SK-N-MC (cell line): ENCODE data around the gene HOXA5.

Experiments used
- DNase-seq: peaks from one replicate; pipeline ENCODE4 v3.0.0-alpha.2; 2011; ENCODE audit warnings: low read depth, low spot score
- H3K27ac ChIP-seq: fragments of 200-600 bp; sonication (generic); 2 replicates; pipeline ENCODE4 v1.5.1; 2016; ENCODE audit warnings: mixed run types
- H3K36me3 ChIP-seq: fragments of 200-600 bp; sonication (generic); 2 replicates; pipeline ENCODE4 v1.6.1; 2017; ENCODE audit warnings: antibody characterized with exemption, low read length, mixed read lengths; ENCODE audit not compliant: insufficient read depth
- H3K4me3 ChIP-seq: fragments of 200-600 bp; sonication (generic); 2 replicates; pipeline ENCODE4 v1.5.1; 2016
- H3K9ac ChIP-seq: fragments of 200-600 bp; sonication (generic); 2 replicates; pipeline ENCODE4 v1.8.0; 2017; ENCODE audit warnings: mixed run types, mixed read lengths; ENCODE audit not compliant: insufficient read length
- H3K9me3 ChIP-seq: fragments of 200-600 bp; sonication (generic); 2 replicates; pipeline ENCODE4 v1.6.1; 2017; ENCODE audit warnings: low read depth, mild to moderate bottlenecking, antibody characterized with exemption, low read length, moderate library complexity, mixed read lengths
- EZH2 ChIP-seq: fragments of 200-600 bp; sonication (generic); IDR thresholded peaks from one replicate; pipeline ENCODE4 v1.6.1; 2017; ENCODE audit warnings: antibody characterized with exemption
- FOXP2 ChIP-seq: optimal IDR thresholded peaks from 2 replicates; pipeline ENCODE3; 2011; ENCODE audit warnings: mild to moderate bottlenecking, moderate library complexity; ENCODE audit not compliant: insufficient read depth; ENCODE audit errors: extremely low read length, control extremely low read depth
- POLR2AphosphoS5 ChIP-seq: IDR thresholded peaks from 2 replicates; pipeline ENCODE4 v1.6.1; 2012; ENCODE audit warnings: mild to moderate bottlenecking, low read depth, low read length, borderline replicate concordance

The HOXA5 gene

GRCh38 chr7:27142580-27143022 is 880 bp downstream of the HOXA5 start:
- H3K9ac ChIP-seq, result no peak overlapping the region
- H3K4me3 ChIP-seq, result peak overlapping the region; percentile 76; the same call in 1 of the 2 replicates
- DNase-seq, result no peak
- H3K36me3 ChIP-seq, result no peaks in the 10 kb centered on the region
- H3K9me3 ChIP-seq, result no peaks in the 10 kb centered on the region
- no peak overlapping the region for H3K27ac ChIP-seq
- TF ChIP-seq EZH2 (no peak), POLR2AphosphoS5 (no peak), FOXP2 (no peak)

GRCh38 chr7:27141923-27142579 is 1.4 kb downstream of the HOXA5 start:
- H3K9ac ChIP-seq, result no peak overlapping the region

GRCh38 chr7:27141137-27141922 is 2.2 kb downstream of the HOXA5 start:
- no peaks in the 10 kb centered on the region for H3K36me3 ChIP-seq
- no peak overlapping the region for H3K9ac ChIP-seq
- DNase-seq, result no peak
- no peak overlapping the region for H3K27ac ChIP-seq
- TF ChIP-seq EZH2 (no peak), POLR2AphosphoS5 (no peak), FOXP2 (no peak)
- H3K4me3 ChIP-seq, result no peak overlapping the region
- H3K9me3 ChIP-seq, result no peaks in the 10 kb centered on the region

More at GRCh38 chr7:27141923-27142579, 1.4 kb downstream of the HOXA5 start:
- no peak overlapping the region for H3K27ac ChIP-seq
- no peak overlapping the region for H3K4me3 ChIP-seq
- no peak for TF ChIP-seq FOXP2
- TF ChIP-seq POLR2AphosphoS5, result no peak
- TF ChIP-seq EZH2, result no peak
- no peak for DNase-seq
- no peaks in the 10 kb centered on the region for H3K36me3 ChIP-seq
- H3K9me3 ChIP-seq, result no peaks in the 10 kb centered on the region

DNA sequence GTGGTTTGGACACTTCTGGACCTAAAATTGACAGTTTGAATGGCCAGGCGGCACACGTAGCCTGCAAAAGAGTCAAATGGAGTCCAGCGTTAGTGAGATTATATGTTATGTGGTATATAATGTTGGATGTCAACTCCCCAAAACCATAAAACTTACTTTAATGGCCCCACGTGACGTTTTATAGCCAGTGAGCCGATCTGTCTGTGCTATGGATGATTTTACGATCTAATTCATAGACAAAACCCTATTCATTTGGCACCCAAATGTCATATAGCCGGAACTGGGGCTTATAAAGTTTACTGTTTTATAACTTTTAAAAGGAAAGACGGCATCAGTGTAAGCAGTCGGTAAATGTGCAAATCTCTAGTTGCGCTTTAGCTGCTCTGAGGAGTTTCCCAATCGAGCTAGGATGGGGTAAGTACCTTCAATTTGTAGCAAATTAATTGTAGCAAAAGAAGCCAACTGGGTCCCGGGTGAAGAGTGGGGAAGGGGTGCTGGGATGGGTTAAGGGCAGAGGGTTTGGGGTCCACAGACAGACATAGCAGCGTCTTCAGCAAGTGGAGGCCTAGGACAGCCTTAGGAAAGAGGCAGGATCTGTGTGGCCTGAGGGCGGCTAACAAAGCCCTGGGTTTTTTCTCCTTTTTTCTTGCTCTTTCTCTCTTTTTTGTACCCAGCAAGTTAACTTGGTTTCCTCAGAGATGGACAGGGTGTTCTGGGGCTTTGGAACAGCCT is 3.2 kb downstream of the HOXA5 start:
- TF ChIP-seq EZH2 (no peak), FOXP2 (no peak), POLR2AphosphoS5 (no peak)
- no peak overlapping the region for H3K9ac ChIP-seq

DNA sequence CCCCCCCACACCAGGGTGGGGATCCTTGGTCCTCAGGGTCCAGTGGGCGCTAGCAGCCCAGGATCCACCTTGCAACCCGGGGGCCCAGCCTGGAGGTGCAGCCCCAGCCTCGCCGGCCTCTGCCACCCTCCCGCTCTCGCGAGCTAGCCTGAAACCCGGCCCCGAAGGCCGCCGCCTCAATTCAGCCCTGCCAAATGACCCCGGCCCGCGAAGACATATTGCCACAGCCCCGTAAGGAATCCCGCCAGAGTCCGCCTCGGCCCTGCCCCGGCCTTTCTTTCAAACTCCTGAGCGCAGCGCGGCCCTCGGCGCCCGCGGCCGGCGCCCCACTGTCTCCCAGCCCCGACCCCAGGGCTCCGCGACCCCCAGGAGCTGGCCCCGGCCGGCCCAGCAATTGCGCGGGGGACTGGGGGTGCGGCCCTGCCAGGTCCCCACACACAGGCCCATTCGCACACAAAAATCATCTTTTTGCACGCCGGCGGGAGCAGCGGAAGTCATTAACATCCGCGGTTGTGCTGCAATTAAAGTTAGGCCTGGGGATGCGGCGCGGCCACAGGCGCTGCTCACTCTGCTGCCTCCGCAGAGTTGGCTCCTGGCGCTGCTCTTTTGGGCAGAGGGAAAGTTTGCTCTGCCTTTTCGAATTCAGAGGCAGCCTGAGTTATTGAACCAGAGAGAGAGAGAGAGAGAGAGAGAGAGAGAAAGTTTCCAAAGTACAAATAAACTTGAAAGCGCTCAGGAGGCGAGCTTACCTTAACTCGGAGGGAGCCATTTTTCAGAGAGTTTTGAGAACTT is 4.0 kb downstream of the HOXA5 start:
- no peak overlapping the region for H3K9ac ChIP-seq
- DNase-seq, result no peak
- H3K9me3 ChIP-seq, result no peaks in the 10 kb centered on the region

More for the DNA sequence above, 3.2 kb downstream of the HOXA5 start:
- H3K27ac ChIP-seq, result no peak overlapping the region
- peak; percentile 44 for DNase-seq
- no peaks in the 10 kb centered on the region for H3K9me3 ChIP-seq
- H3K36me3 ChIP-seq, result no peaks in the 10 kb centered on the region
- peak overlapping the region; percentile 55 for H3K4me3 ChIP-seq

DNA sequence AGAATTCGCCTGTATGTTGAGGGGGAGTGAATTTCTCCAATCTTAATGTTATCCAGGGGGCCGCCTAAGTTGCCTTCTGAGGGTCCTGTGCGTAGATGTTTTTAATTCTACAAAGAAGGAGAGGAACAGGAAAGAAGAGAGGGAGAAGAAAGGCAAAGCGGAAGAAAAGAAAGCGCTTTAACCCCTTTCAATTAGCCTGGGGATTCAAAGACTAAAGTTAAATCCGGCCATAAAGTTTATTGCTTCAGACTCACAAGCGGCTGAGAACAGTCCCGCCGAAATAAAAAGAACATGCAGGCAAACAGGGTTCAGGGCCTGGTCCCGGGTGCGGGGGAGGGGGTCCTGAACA is 4.5 kb downstream of the HOXA5 start:
- no peak for DNase-seq
- TF ChIP-seq POLR2AphosphoS5 (no peak), EZH2 (no peak), FOXP2 (no peak)
- H3K9ac ChIP-seq, result no peak overlapping the region
- H3K27ac ChIP-seq, result no peak overlapping the region
- no peaks in the 10 kb centered on the region for H3K36me3 ChIP-seq
- no peak overlapping the region; the same call in 1 of the 2 replicates for H3K4me3 ChIP-seq
- H3K9me3 ChIP-seq, result no peaks in the 10 kb centered on the region

More for the DNA sequence above, 4.0 kb downstream of the HOXA5 start:
- Histone ChIP-seq H3K27ac (no peak overlapping the region), H3K4me3 (peak overlapping the region; percentile 55), H3K36me3 (no peaks in the 10 kb centered on the region)
- no peak for TF ChIP-seq POLR2AphosphoS5
- TF ChIP-seq EZH2, result peak; percentile 84
- TF ChIP-seq FOXP2, result no peak

DNA sequence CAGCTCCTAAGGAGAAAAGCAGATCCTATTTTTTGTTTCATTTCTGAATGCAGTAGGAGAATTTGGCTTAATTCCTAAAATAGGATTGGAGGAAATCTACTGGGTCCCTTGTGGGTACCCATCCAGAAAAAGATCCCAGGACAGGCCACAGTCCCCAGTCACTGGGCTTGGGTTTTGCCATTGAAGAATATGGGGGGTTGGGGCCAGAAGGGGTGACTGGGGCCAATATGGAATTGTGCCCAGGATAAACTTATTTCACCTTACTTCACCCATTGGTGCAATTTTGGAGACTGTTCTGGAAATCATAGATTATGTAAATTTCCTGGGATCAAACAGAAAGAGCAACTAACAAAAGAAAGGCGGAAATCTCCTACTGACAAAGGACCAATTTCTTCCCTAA is 5.0 kb downstream of the HOXA5 start:
- H3K36me3 ChIP-seq, result no peaks in the 10 kb centered on the region
- no peaks in the 10 kb centered on the region for H3K9me3 ChIP-seq
- no peak overlapping the region for H3K4me3 ChIP-seq
- no peak overlapping the region for H3K27ac ChIP-seq
- H3K9ac ChIP-seq, result no peak overlapping the region
- DNase-seq, result no peak
- TF ChIP-seq FOXP2, result no peak
- TF ChIP-seq EZH2, result no peak
- no peak for TF ChIP-seq POLR2AphosphoS5
